ENCODE results near the gene SLC18A2.
"Not testable (repeated sequence)": the region's sequence is repeated elsewhere in the genome, so short reads cannot be mapped to it uniquely, and the experiment has no call there.

DNA sequence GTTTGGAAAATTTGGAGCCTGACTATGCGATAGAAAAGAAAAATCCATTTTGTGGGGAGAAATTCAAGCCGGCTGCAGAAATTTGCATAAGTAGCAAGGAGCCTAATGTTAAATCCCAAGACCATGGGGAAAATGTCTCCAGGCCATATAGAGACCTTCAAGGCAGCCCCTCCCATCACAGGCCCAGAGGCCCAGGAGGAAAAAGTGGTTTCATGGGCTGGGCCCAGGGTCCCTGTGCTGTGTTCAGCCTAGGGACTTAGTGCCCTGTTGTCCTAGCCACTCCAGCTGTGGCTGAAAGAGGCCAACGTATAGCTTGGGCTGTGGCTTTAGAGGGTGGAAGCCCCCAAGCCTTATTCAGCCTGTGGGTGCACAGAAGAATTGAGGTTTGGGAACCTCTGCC is 62.5 kb downstream of the SLC18A2 start:
- not testable (repeated sequence) for TF ChIP-seq EZH2 (IDR thresholded peaks at IDR 0.05; ENCODE audit: insufficient read depth, poor library complexity, severe bottlenecking); EZH2phosphoT487 (IDR thresholded peaks at IDR 0.05; ENCODE audit: insufficient read depth, low read depth)
